Camera-type eye (tissue), 1 donor: Measurements from ENCODE around the gene LMCD1. TPM values are rescaled to one million over a fixed set of nuclear protein-coding genes. Genes with fewer than 3 reads are reported as not detected.

Source experiments
- total RNA-seq: library from RNA; depleted of rRNA; stranded (reverse); fragments of >200 nt; gene quantifications from one replicate; pipeline ENCODE4 v1.2.3, GENCODE V29; 2014

Gene LMCD1
- 65.8 TPM for total RNA-seq

GRCh38 chr3:8501371-8502131, at the start of gene LMCD1:
TSS of gene LMCD1 (plus strand) at chr3:8501823. CDS start at chr3:8501939, 116 bp downstream.

Other genes with a start within 250 kb of the LMCD1 start
- gene SSUH2, start 143.0 kb downstream of the LMCD1 start, total RNA-seq = 0.77 TPM
- gene CAV3, start 232.0 kb downstream of the LMCD1 start, total RNA-seq = 8.4 TPM